ENCODE measurements around the gene OSBPL8. TPM values are rescaled to one million over a fixed set of nuclear protein-coding genes. Genes with fewer than 3 reads are reported as not detected.

The OSBPL8 gene
- total RNA-seq, 2 donors from 2014 or later = 99.0 to 105 TPM

DNA sequence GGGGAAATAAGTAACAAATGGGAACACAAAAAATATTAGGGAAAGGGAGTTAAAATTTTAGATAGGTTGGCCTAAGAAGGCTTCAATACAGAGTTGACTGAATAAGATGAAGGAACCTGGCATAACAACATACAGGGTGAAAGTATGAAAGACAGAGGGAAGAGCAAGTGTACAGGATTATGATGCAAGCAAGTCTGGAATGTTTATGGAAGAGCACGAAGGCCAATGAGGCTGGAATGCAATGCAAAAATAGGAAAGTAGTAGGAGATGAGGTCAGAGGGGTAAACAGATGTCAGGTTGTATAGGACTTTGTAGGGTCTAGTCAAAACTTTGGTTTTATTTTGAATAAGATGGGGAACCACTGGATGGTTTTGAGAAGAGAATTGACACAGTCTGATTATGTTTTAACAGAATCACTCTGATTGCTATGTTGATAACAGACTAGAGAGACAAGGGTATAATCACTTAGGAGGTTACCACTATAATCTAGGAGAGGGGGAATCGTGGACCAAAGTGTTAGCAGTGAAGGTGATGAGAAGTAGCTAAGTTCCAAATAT, 96.8 kb downstream of the OSBPL8 start:
- DNase-seq (ENCODE audit: low spot score) (no peak), ATAC-seq (no peak)
- no peak overlapping the region for H3K27ac Mint-ChIP-seq
- H3K27me3 Mint-ChIP-seq = no peaks in the 10 kb centered on the region
- peaks cover 22 to 26% of the 10 kb centered on the region in 2 donors for H3K4me1 Mint-ChIP-seq (ENCODE audit: low read depth in 2 of 2)
- H3K9me3 Mint-ChIP-seq = no peaks in the 10 kb centered on the region
- H3K36me3 Mint-ChIP-seq = no peaks in the 10 kb centered on the region
- H3K4me3 Mint-ChIP-seq = no peak overlapping the region

GRCh38 chr12:76460807-76461206, 98.8 kb downstream of the OSBPL8 start:
- peaks cover 18 to 22% of the 10 kb centered on the region in 2 donors for H3K4me1 Mint-ChIP-seq (ENCODE audit: low read depth in 2 of 2)
- H3K27ac Mint-ChIP-seq = no peak overlapping the region
- DNase-seq (ENCODE audit: low spot score) (no peak), ATAC-seq (no peak)
- H3K27me3 Mint-ChIP-seq = no peaks in the 10 kb centered on the region
- no peaks in the 10 kb centered on the region for H3K9me3 Mint-ChIP-seq
- H3K4me3 Mint-ChIP-seq = no peak overlapping the region
- no peaks in the 10 kb centered on the region for H3K36me3 Mint-ChIP-seq

DNA sequence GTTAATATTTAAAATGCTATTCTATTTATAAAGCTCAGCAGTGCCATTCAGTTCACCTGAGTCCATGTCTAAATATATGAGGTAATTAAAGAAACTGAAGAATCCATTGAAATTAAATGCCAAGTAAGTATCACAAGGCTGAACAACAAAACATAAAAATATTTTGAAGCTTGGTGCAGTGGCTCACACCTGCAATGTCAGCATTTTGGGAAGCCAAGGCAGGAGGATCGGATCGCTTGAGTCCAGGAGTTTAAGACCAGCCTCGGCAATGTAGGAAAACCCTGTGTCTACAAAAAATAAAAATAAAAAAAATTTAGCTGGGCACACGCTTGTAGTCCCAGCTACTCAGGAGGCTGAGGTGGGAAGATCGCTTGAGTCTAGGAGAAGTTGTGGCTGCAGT, 101.8 kb downstream of the OSBPL8 start:
- no peak overlapping the region for H3K27ac Mint-ChIP-seq

GRCh38 chr12:76457010-76457409, 102.6 kb downstream of the OSBPL8 start:
- no peaks in the 10 kb centered on the region for H3K27me3 Mint-ChIP-seq
- peaks cover 24% of the 10 kb centered on the region in 2 donors for H3K4me1 Mint-ChIP-seq (ENCODE audit: low read depth in 2 of 2)
- ATAC-seq (no peak), DNase-seq (ENCODE audit: low spot score) (no peak)
- H3K9me3 Mint-ChIP-seq = no peaks in the 10 kb centered on the region
- no peak overlapping the region for H3K27ac Mint-ChIP-seq
- H3K4me3 Mint-ChIP-seq = no peak overlapping the region
- no peaks in the 10 kb centered on the region for H3K36me3 Mint-ChIP-seq

More for the DNA sequence above, 101.8 kb downstream of the OSBPL8 start:
- H3K36me3 Mint-ChIP-seq = no peaks in the 10 kb centered on the region
- ATAC-seq (no peak), DNase-seq (ENCODE audit: low spot score) (no peak)
- no peaks in the 10 kb centered on the region for H3K9me3 Mint-ChIP-seq
- H3K27me3 Mint-ChIP-seq = no peaks in the 10 kb centered on the region
- peaks cover 21 to 23% of the 10 kb centered on the region in 2 donors for H3K4me1 Mint-ChIP-seq (ENCODE audit: low read depth in 2 of 2)
- H3K4me3 Mint-ChIP-seq = no peak overlapping the region

GRCh38 chr12:76455582-76456345, 103.8 kb downstream of the OSBPL8 start:
- H3K9me3 Mint-ChIP-seq = no peaks in the 10 kb centered on the region
- H3K36me3 Mint-ChIP-seq = no peaks in the 10 kb centered on the region
- H3K27ac Mint-ChIP-seq = no peak overlapping the region
- ATAC-seq = peak; percentile 69 to 87
- DNase-seq (ENCODE audit: low spot score) = no peak
- no peak overlapping the region for H3K4me3 Mint-ChIP-seq
- peaks cover 18 to 22% of the 10 kb centered on the region in 2 donors for H3K4me1 Mint-ChIP-seq (ENCODE audit: low read depth in 2 of 2)
- no peaks in the 10 kb centered on the region for H3K27me3 Mint-ChIP-seq

GRCh38 chr12:76451528-76451927, 108.0 kb downstream of the OSBPL8 start:
- Mint-ChIP-seq H3K4me1 (ENCODE audit: low read depth in 2 of 2) (peaks cover 16 to 26% of the 10 kb centered on the region in 2 donors), H3K4me3 (no peak overlapping the region)

DNA sequence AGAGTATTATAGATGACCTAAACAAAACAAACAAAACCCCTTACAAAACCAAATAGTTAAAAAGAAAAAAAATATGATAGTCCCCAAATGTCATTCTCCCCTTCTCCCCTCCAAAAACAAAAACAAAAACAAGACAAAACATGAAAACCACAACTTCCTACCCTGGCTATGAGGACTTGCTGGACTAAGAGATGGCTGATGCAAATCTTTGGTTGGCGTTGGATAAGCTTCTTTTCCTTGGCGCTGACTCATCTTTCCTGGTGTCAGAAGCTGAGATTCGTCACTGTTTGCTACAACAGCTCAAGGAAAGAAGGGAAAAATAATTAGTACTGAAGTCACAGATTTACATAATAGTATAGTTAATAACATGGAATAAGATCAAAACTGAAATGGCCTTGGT, 108.9 kb downstream of the OSBPL8 start:
- no peak for ATAC-seq
- Mint-ChIP-seq H3K36me3 (no peaks in the 10 kb centered on the region), H3K27me3 (no peaks in the 10 kb centered on the region), H3K9me3 (no peaks in the 10 kb centered on the region), H3K27ac (no peak overlapping the region), H3K4me1 (ENCODE audit: low read depth in 2 of 2) (peaks cover 17 to 30% of the 10 kb centered on the region in 2 donors), H3K4me3 (no peak overlapping the region)
- no peak for DNase-seq (ENCODE audit: low spot score)

More at GRCh38 chr12:76451528-76451927, 108.0 kb downstream of the OSBPL8 start:
- H3K36me3 Mint-ChIP-seq = no peaks in the 10 kb centered on the region
- DNase-seq (ENCODE audit: low spot score) (no peak), ATAC-seq (no peak)
- no peaks in the 10 kb centered on the region for H3K27me3 Mint-ChIP-seq
- no peaks in the 10 kb centered on the region for H3K9me3 Mint-ChIP-seq
- H3K27ac Mint-ChIP-seq = no peak overlapping the region

- Mint-ChIP-seq H3K9me3 (no peaks in the 10 kb centered on the region), H3K27me3 (no peaks in the 10 kb centered on the region), H3K4me3 (no peak overlapping the region), H3K4me1 (ENCODE audit: low read depth in 2 of 2) (peaks cover 19 to 31% of the 10 kb centered on the region in 2 donors), H3K27ac (no peak overlapping the region), H3K36me3 (no peaks in the 10 kb centered on the region)
- DNase-seq (ENCODE audit: low spot score) (no peak), ATAC-seq (no peak)
These were observed 109.6 kb downstream of the OSBPL8 start for GRCh38 chr12:76449993-76450392.

GRCh38 chr12:76449583-76449982, 110.0 kb downstream of the OSBPL8 start:
- Mint-ChIP-seq H3K27me3 (no peaks in the 10 kb centered on the region), H3K4me3 (no peak overlapping the region), H3K27ac (no peak overlapping the region), H3K36me3 (no peaks in the 10 kb centered on the region), H3K9me3 (no peaks in the 10 kb centered on the region), H3K4me1 (ENCODE audit: low read depth in 2 of 2) (peaks cover 21 to 34% of the 10 kb centered on the region in 2 donors)
- DNase-seq (ENCODE audit: low spot score) (no peak), ATAC-seq (no peak)

DNA sequence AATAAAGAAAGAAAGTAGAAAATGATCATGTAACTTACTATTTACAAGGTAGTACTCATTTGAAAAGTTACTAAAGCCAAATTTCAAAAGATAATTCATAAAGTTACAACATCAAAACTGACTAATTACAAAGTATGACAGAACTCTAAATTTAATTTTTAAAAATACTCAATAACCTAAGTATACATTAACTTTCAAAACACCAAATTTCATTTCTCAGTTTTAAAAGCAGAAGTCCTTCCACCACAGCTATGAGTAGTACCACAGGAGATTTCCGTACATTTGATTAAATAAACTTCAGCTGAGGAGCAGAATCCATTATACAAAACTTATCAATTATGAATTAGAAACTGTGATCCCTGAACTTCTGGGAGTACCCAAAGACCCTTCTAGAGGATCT, 110.6 kb downstream of the OSBPL8 start:
- no peaks in the 10 kb centered on the region for H3K27me3 Mint-ChIP-seq
- DNase-seq (ENCODE audit: low spot score) (no peak), ATAC-seq (no peak)
- H3K9me3 Mint-ChIP-seq = no peaks in the 10 kb centered on the region
- no peak overlapping the region for H3K27ac Mint-ChIP-seq
- H3K36me3 Mint-ChIP-seq = no peaks in the 10 kb centered on the region
- H3K4me1 Mint-ChIP-seq (ENCODE audit: low read depth in 2 of 2) = peaks cover 25 to 39% of the 10 kb centered on the region in 2 donors
- H3K4me3 Mint-ChIP-seq = no peak overlapping the region

DNA sequence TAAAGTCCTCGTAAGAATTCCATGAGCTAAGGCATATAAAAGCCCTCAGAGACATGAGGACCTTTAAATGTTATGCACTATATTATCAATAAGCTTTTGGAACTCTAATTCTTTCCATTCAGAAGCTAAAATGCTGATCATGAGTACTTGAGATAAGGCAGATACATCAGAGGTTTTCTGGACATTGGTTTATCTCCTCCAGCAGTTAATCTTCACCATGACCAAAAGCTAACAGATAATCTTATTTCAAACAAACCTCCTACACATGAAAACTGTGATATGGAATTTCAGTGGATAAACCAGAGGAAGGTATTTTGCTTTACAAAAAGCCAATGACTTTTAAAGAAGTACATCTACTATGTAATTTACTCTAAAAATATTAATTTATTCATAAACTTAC, 113.5 kb downstream of the OSBPL8 start:
- no peaks in the 10 kb centered on the region for H3K36me3 Mint-ChIP-seq
- H3K9me3 Mint-ChIP-seq = no peaks in the 10 kb centered on the region
- H3K27ac Mint-ChIP-seq = no peak overlapping the region
- peaks cover 22 to 31% of the 10 kb centered on the region in 2 donors for H3K4me1 Mint-ChIP-seq (ENCODE audit: low read depth in 2 of 2)
- DNase-seq (ENCODE audit: low spot score) = no peak
- ATAC-seq = no peak
- H3K4me3 Mint-ChIP-seq = no peak overlapping the region
- H3K27me3 Mint-ChIP-seq = no peaks in the 10 kb centered on the region

GRCh38 chr12:76445462-76445861, 114.1 kb downstream of the OSBPL8 start:
- Mint-ChIP-seq H3K4me1 (ENCODE audit: low read depth in 2 of 2) (peaks cover 24 to 26% of the 10 kb centered on the region in 2 donors), H3K36me3 (no peaks in the 10 kb centered on the region), H3K4me3 (no peak overlapping the region), H3K9me3 (no peaks in the 10 kb centered on the region), H3K27ac (no peak overlapping the region), H3K27me3 (no peaks in the 10 kb centered on the region)
- peak in 1 of 2 donors; percentile 71 for ATAC-seq
- DNase-seq (ENCODE audit: low spot score) = no peak

DNA sequence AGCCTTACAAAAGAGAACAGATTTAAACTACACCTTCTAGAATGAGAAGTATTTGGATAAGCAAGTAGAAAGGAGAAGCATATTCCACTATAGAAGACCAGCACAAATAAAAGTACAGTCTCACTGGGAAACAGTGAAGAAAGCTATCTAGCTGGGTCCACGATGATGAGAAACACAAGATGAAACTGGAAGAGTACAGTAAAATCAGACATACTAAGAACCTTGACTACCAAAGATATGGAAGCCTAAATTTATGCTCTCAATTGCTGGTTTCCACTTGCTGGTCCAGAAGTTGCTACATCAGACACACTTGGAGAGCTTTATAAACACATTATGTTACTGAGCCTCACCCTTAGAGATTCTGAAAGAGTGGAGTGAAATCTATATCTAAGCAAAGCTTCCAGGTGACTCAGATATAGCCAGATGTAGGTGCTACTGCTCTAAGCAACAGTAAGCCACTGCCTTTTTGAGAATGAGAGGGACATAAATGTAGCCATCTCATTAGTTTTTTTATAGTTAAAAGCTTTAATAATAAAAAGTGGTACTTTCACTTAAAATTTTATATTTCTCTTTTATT, 115.1 kb downstream of the OSBPL8 start:
- ATAC-seq (no peak), DNase-seq (ENCODE audit: low spot score) (no peak)
- no peak overlapping the region for H3K4me3 Mint-ChIP-seq
- peaks cover 20 to 30% of the 10 kb centered on the region in 2 donors for H3K4me1 Mint-ChIP-seq (ENCODE audit: low read depth in 2 of 2)
- H3K27ac Mint-ChIP-seq = no peak overlapping the region
- no peaks in the 10 kb centered on the region for H3K36me3 Mint-ChIP-seq
- no peaks in the 10 kb centered on the region for H3K27me3 Mint-ChIP-seq
- no peaks in the 10 kb centered on the region for H3K9me3 Mint-ChIP-seq

GRCh38 chr12:76441016-76441415, 118.6 kb downstream of the OSBPL8 start:
- H3K4me3 Mint-ChIP-seq = no peak overlapping the region
- H3K27me3 Mint-ChIP-seq = no peaks in the 10 kb centered on the region
- peaks cover 19 to 32% of the 10 kb centered on the region in 2 donors for H3K4me1 Mint-ChIP-seq (ENCODE audit: low read depth in 2 of 2)
- no peaks in the 10 kb centered on the region for H3K9me3 Mint-ChIP-seq
- H3K36me3 Mint-ChIP-seq = no peaks in the 10 kb centered on the region
- H3K27ac Mint-ChIP-seq = peak overlapping the region in 1 of 2 donors; percentile 8
- ATAC-seq (no peak), DNase-seq (ENCODE audit: low spot score) (no peak)
